Measurements from ENCODE around the gene LEF1.

The LEF1 gene

GRCh38 chr4:108107101-108107500, 61.6 kb downstream of the LEF1 start:
- H3K27ac ChIP-seq (ENCODE audit: low read depth, low read length), result no peak overlapping the region

GRCh38 chr4:108106186-108106585, 62.5 kb downstream of the LEF1 start:
- Histone ChIP-seq H3K27me3 (ENCODE audit: control insufficient read depth in 1 of 2, insufficient read depth in 2 of 2, low read length in 2 of 2) (no peaks in the 10 kb centered on the region), H3K36me3 (ENCODE audit: insufficient read depth, low read length) (no peaks in the 10 kb centered on the region), H3K4me3 (ENCODE audit: low read depth in 1 of 2, low read length in 2 of 2) (no peak overlapping the region), H3K9ac (ENCODE audit: low read length) (no peak overlapping the region), H3K4me1 (ENCODE audit: insufficient read depth, low read length) (no peaks in the 10 kb centered on the region), H3K9me3 (ENCODE audit: low read length) (no peaks in the 10 kb centered on the region), H3K27ac (ENCODE audit: low read depth, low read length) (no peak overlapping the region)

More at GRCh38 chr4:108107101-108107500, 61.6 kb downstream of the LEF1 start:
- H3K36me3 ChIP-seq (ENCODE audit: insufficient read depth, low read length), result no peaks in the 10 kb centered on the region
- H3K27me3 ChIP-seq (ENCODE audit: control insufficient read depth in 1 of 2, insufficient read depth in 2 of 2, low read length in 2 of 2), result no peaks in the 10 kb centered on the region
- H3K9me3 ChIP-seq (ENCODE audit: low read length), result no peaks in the 10 kb centered on the region
- no peak overlapping the region for H3K9ac ChIP-seq (ENCODE audit: low read length)
- no peak overlapping the region for H3K4me3 ChIP-seq (ENCODE audit: low read depth in 1 of 2, low read length in 2 of 2)
- H3K4me1 ChIP-seq (ENCODE audit: insufficient read depth, low read length), result no peaks in the 10 kb centered on the region

- Histone ChIP-seq H3K4me3 (ENCODE audit: low read depth in 1 of 2, low read length in 2 of 2) (no peak overlapping the region), H3K27ac (ENCODE audit: low read depth, low read length) (no peak overlapping the region)
Observed at GRCh38 chr4:108103099-108103862, 65.5 kb downstream of the LEF1 start.

GRCh38 chr4:108100827-108101226, 67.9 kb downstream of the LEF1 start:
- Histone ChIP-seq H3K9me3 (ENCODE audit: low read length) (no peaks in the 10 kb centered on the region), H3K36me3 (ENCODE audit: insufficient read depth, low read length) (no peaks in the 10 kb centered on the region), H3K4me1 (ENCODE audit: insufficient read depth, low read length) (no peaks in the 10 kb centered on the region), H3K9ac (ENCODE audit: low read length) (no peak overlapping the region), H3K4me3 (ENCODE audit: low read depth in 1 of 2, low read length in 2 of 2) (no peak overlapping the region), H3K27me3 (ENCODE audit: control insufficient read depth in 1 of 2, insufficient read depth in 2 of 2, low read length in 2 of 2) (no peaks in the 10 kb centered on the region), H3K27ac (ENCODE audit: low read depth, low read length) (no peak overlapping the region)

More at GRCh38 chr4:108103099-108103862, 65.5 kb downstream of the LEF1 start:
- Histone ChIP-seq H3K9me3 (ENCODE audit: low read length) (no peaks in the 10 kb centered on the region), H3K4me1 (ENCODE audit: insufficient read depth, low read length) (no peaks in the 10 kb centered on the region), H3K36me3 (ENCODE audit: insufficient read depth, low read length) (no peaks in the 10 kb centered on the region), H3K27me3 (ENCODE audit: control insufficient read depth in 1 of 2, insufficient read depth in 2 of 2, low read length in 2 of 2) (no peaks in the 10 kb centered on the region), H3K9ac (ENCODE audit: low read length) (no peak overlapping the region)

- Histone ChIP-seq H3K4me1 (ENCODE audit: insufficient read depth, low read length) (no peaks in the 10 kb centered on the region), H3K9ac (ENCODE audit: low read length) (no peak overlapping the region), H3K27me3 (ENCODE audit: control insufficient read depth in 1 of 2, insufficient read depth in 2 of 2, low read length in 2 of 2) (no peaks in the 10 kb centered on the region), H3K36me3 (ENCODE audit: insufficient read depth, low read length) (no peaks in the 10 kb centered on the region), H3K27ac (ENCODE audit: low read depth, low read length) (no peak overlapping the region), H3K4me3 (ENCODE audit: low read depth in 1 of 2, low read length in 2 of 2) (no peak overlapping the region), H3K9me3 (ENCODE audit: low read length) (no peaks in the 10 kb centered on the region)
Observed at GRCh38 chr4:108099838-108100237, 68.9 kb downstream of the LEF1 start.

- H3K9me3 ChIP-seq (ENCODE audit: low read length), result no peaks in the 10 kb centered on the region
- H3K4me1 ChIP-seq (ENCODE audit: insufficient read depth, low read length), result no peaks in the 10 kb centered on the region
- H3K4me3 ChIP-seq (ENCODE audit: low read depth in 1 of 2, low read length in 2 of 2), result no peak overlapping the region
- H3K9ac ChIP-seq (ENCODE audit: low read length), result no peak overlapping the region
- H3K27me3 ChIP-seq (ENCODE audit: control insufficient read depth in 1 of 2, insufficient read depth in 2 of 2, low read length in 2 of 2), result no peaks in the 10 kb centered on the region
- H3K27ac ChIP-seq (ENCODE audit: low read depth, low read length), result no peak overlapping the region
- H3K36me3 ChIP-seq (ENCODE audit: insufficient read depth, low read length), result no peaks in the 10 kb centered on the region
Observed at GRCh38 chr4:108097990-108098553, 70.7 kb downstream of the LEF1 start.

GRCh38 chr4:108094923-108095482, 73.7 kb downstream of the LEF1 start:
- H3K27ac ChIP-seq (ENCODE audit: low read depth, low read length), result no peak overlapping the region
- H3K36me3 ChIP-seq (ENCODE audit: insufficient read depth, low read length), result no peaks in the 10 kb centered on the region
- no peaks in the 10 kb centered on the region for H3K4me1 ChIP-seq (ENCODE audit: insufficient read depth, low read length)
- H3K4me3 ChIP-seq (ENCODE audit: low read depth in 1 of 2, low read length in 2 of 2), result no peak overlapping the region
- H3K9ac ChIP-seq (ENCODE audit: low read length), result no peak overlapping the region
- no peaks in the 10 kb centered on the region for H3K27me3 ChIP-seq (ENCODE audit: control insufficient read depth in 1 of 2, insufficient read depth in 2 of 2, low read length in 2 of 2)
- H3K9me3 ChIP-seq (ENCODE audit: low read length), result no peaks in the 10 kb centered on the region

- no peak overlapping the region for H3K9ac ChIP-seq (ENCODE audit: low read length)
- H3K4me3 ChIP-seq (ENCODE audit: low read depth in 1 of 2, low read length in 2 of 2), result no peak overlapping the region
- no peaks in the 10 kb centered on the region for H3K9me3 ChIP-seq (ENCODE audit: low read length)
- no peaks in the 10 kb centered on the region for H3K27me3 ChIP-seq (ENCODE audit: control insufficient read depth in 1 of 2, insufficient read depth in 2 of 2, low read length in 2 of 2)
- H3K36me3 ChIP-seq (ENCODE audit: insufficient read depth, low read length), result no peaks in the 10 kb centered on the region
- H3K4me1 ChIP-seq (ENCODE audit: insufficient read depth, low read length), result no peaks in the 10 kb centered on the region
- no peak overlapping the region for H3K27ac ChIP-seq (ENCODE audit: low read depth, low read length)
Observed at GRCh38 chr4:108094131-108094530, 74.6 kb downstream of the LEF1 start.

GRCh38 chr4:108092288-108092687, 76.4 kb downstream of the LEF1 start:
- H3K36me3 ChIP-seq (ENCODE audit: insufficient read depth, low read length), result no peaks in the 10 kb centered on the region
- no peak overlapping the region for H3K4me3 ChIP-seq (ENCODE audit: low read depth in 1 of 2, low read length in 2 of 2)
- H3K4me1 ChIP-seq (ENCODE audit: insufficient read depth, low read length), result no peaks in the 10 kb centered on the region
- no peaks in the 10 kb centered on the region for H3K27me3 ChIP-seq (ENCODE audit: control insufficient read depth in 1 of 2, insufficient read depth in 2 of 2, low read length in 2 of 2)
- H3K9me3 ChIP-seq (ENCODE audit: low read length), result no peaks in the 10 kb centered on the region
- no peak overlapping the region for H3K9ac ChIP-seq (ENCODE audit: low read length)
- H3K27ac ChIP-seq (ENCODE audit: low read depth, low read length), result no peak overlapping the region

GRCh38 chr4:108087293-108087967, 81.3 kb downstream of the LEF1 start:
- Histone ChIP-seq H3K36me3 (ENCODE audit: insufficient read depth, low read length) (no peaks in the 10 kb centered on the region), H3K27me3 (ENCODE audit: control insufficient read depth in 1 of 2, insufficient read depth in 2 of 2, low read length in 2 of 2) (no peaks in the 10 kb centered on the region), H3K27ac (ENCODE audit: low read depth, low read length) (no peak overlapping the region), H3K9ac (ENCODE audit: low read length) (no peak overlapping the region), H3K4me1 (ENCODE audit: insufficient read depth, low read length) (no peaks in the 10 kb centered on the region), H3K4me3 (ENCODE audit: low read depth in 1 of 2, low read length in 2 of 2) (no peak overlapping the region), H3K9me3 (ENCODE audit: low read length) (no peaks in the 10 kb centered on the region)

- Histone ChIP-seq H3K9me3 (ENCODE audit: low read length) (no peaks in the 10 kb centered on the region), H3K27me3 (ENCODE audit: control insufficient read depth in 1 of 2, insufficient read depth in 2 of 2, low read length in 2 of 2) (no peaks in the 10 kb centered on the region), H3K27ac (ENCODE audit: low read depth, low read length) (no peak overlapping the region), H3K36me3 (ENCODE audit: insufficient read depth, low read length) (no peaks in the 10 kb centered on the region), H3K9ac (ENCODE audit: low read length) (no peak overlapping the region), H3K4me3 (ENCODE audit: low read depth in 1 of 2, low read length in 2 of 2) (no peak overlapping the region), H3K4me1 (ENCODE audit: insufficient read depth, low read length) (no peaks in the 10 kb centered on the region)
Observed at GRCh38 chr4:108081256-108081655, 87.5 kb downstream of the LEF1 start.

All from muscle layer of colon (tissue), 2 donors.